Esophagus muscularis mucosa (tissue), 4 donors: Measurements from ENCODE around the gene SLC4A3. TPM values are rescaled to one million over a fixed set of nuclear protein-coding genes. Genes with fewer than 3 reads are reported as not detected.

Source experiments
- DNase-seq: peaks from one replicate; pipeline ENCODE4 v3.0.0-alpha.2; 2017; ENCODE audit errors: extremely low spot score
- H3K27ac ChIP-seq, 4 donors: fragments of 200-600 bp; sonication (generic); replicated peaks in 1 of 4; 1 replicate in 3 of 4; 2 replicates in 1 of 4; pipeline ENCODE4 v1.5.1; 2016 to 2019; ENCODE audit warnings: mild to moderate bottlenecking in 1 of 4
- H3K27me3 ChIP-seq, 4 donors: fragments of 200-600 bp; sonication (generic); one replicate each; pipeline versions ENCODE4 v1.5.1 to v1.6.0; 2016 to 2019
- H3K36me3 ChIP-seq, 4 donors: fragments of 200-600 bp; sonication (generic); one replicate each; pipeline ENCODE4 v1.5.1; 2016 to 2019
- H3K4me1 ChIP-seq, 4 donors: fragments of 200-600 bp; sonication (generic); one replicate each; pipeline ENCODE4 v1.5.1; 2016 to 2019
- H3K4me3 ChIP-seq, 4 donors: fragments of 200-600 bp; sonication (generic); 1 replicate in 2 of 4; 2 replicates in 2 of 4; pipeline ENCODE4 v1.5.1; 2016 to 2019; ENCODE audit warnings: mild to moderate bottlenecking in 4 of 4, moderate library complexity in 1 of 4
- H3K9me3 ChIP-seq, 4 donors: fragments of 200-600 bp; sonication (generic); 1 replicate in 3 of 4; 2 replicates in 1 of 4; pipeline ENCODE4 v1.5.1; 2016 to 2019
- CTCF ChIP-seq, 3 experiments: fragments of 200-600 bp in 2 of 3; fragments of 450-650 bp in 1 of 3; sonication (generic) in 2 of 3; IDR thresholded peaks; one replicate each; pipeline ENCODE4 v1.5.1; 2017 to 2019; ENCODE audit warnings: antibody characterized with exemption in 3 of 3, mild to moderate bottlenecking in 2 of 3, moderate library complexity in 1 of 3
- EP300 ChIP-seq: sonication (generic); formaldehyde crosslinking; IDR thresholded peaks from one replicate; pipeline ENCODE4 v1.6.1; 2017; ENCODE audit warnings: antibody characterized with exemption
- POLR2A ChIP-seq: fragments of 450-650 bp; IDR thresholded peaks from one replicate; pipeline ENCODE4 v1.6.1; 2017; ENCODE audit warnings: antibody characterized with exemption, moderate library complexity, mild to moderate bottlenecking, low read depth
- POLR2AphosphoS5 ChIP-seq, 2 donors: sonication (generic); formaldehyde crosslinking; IDR thresholded peaks; one replicate each; pipeline ENCODE4 v1.6.1; 2017; ENCODE audit warnings: antibody characterized with exemption in 2 of 2
- WGBS: methylation state at CpG from one replicate; pipeline ENCODE4 v1.1.5; 2018; 5-methylcytosine and 5-hydroxymethylcytosine counted together
- intact Hi-C: fragments of 100-400 bp; cut with DNase I; formaldehyde crosslinking; loops from one replicate; pipeline ENCODE4 v1.15.1; 2023
- total RNA-seq, 4 donors: library from RNA; depleted of rRNA; stranded (reverse); fragments of >200 nt; gene quantifications; one replicate each; pipeline versions ENCODE4 v1.1.0 to v1.2.1, GENCODE V29; 2016

Gene SLC4A3
- total RNA-seq, 4 donors from 2014 or later, result 15.0 to 30.4 (median 20.5) TPM

DNA sequence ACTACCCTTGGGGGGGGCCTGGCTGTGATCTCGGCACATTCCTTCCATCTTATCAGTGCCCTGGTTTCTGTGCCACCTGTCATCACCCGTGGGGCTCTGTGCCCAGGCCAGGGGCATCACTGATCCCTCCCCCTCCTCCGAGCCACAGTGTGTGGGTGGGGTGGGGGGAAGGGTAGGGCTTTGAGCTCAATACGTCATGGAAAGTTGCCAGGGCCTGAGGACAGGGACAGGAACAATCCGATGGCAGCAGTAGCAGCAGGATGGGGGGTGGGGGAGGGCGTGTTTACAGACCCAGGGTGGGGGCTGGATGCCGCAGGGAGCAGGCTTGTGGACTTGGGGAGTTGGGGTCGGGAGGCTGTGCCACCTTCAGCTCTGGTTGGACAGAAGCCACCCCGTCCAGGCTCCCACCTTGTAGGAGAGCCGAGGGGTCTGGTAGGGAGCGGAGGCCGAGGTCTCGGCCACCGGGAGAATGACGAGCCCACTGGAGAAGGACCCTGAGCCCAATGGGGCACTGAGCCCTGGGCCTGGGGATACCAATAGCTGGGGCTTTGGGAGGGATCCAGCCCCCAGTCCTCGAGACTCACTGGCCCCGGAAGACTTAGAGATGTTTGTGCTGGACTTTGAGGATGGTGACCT, 3.5 kb downstream of the SLC4A3 start:
- WGBS, result 79% methylated on average over 8 of the region's 17 CpGs
- TF ChIP-seq CTCF (IDR thresholded peaks at IDR 0.05), result no peak
- TF ChIP-seq POLR2AphosphoS5 (IDR thresholded peaks at IDR 0.05), result no peak
- no peaks in the 10 kb centered on the region for H3K9me3 ChIP-seq
- no peak for DNase-seq
- peaks cover 0 to 16% (median 0%) of the 10 kb centered on the region in 4 donors for H3K27me3 ChIP-seq
- H3K4me3 ChIP-seq, result no peak overlapping the region
- peaks cover 4 to 21% (median 18%) of the 10 kb centered on the region in 4 donors for H3K4me1 ChIP-seq
- H3K36me3 ChIP-seq, result peaks cover 0 to 38% (median 34%) of the 10 kb centered on the region in 4 donors
- no peak overlapping the region for H3K27ac ChIP-seq
- intact Hi-C loops, result no loop called here

DNA sequence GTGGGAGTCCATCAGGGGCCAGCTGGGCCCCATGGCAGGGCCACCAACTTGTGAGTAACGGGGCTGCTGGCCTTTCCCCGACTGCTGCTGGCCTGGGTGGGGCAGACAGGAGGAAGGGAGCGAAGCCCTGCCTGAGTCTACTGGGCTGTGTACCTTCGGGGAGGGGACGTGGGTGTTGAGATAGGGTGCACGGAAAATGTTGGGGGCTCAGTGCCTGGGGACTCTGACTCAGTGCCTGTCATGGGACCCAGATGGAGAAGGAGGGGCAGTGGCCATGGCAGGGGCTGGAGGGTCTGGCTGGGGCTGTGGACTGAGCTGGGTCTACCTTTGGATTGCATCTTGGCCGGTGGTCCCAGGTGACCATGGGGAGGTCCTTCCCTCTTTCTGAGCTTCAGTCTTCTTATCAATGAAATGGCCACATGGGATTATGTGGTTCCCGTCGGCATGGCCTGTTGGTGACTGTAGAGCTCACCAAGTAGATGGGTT, 4.0 kb downstream of the SLC4A3 start:
- no peak for DNase-seq

GRCh38 chr2:219631904-219632759, 4.7 kb downstream of the SLC4A3 start:
- intact Hi-C loops, result no loop called here
- Histone ChIP-seq H3K36me3 (peaks cover 0 to 41% (median 36%) of the 10 kb centered on the region in 4 donors), H3K4me1 (peaks cover 7 to 17% (median 14%) of the 10 kb centered on the region in 4 donors), H3K4me3 (no peak overlapping the region), H3K27me3 (peaks cover 0 to 16% (median 0%) of the 10 kb centered on the region in 4 donors), H3K27ac (no peak overlapping the region), H3K9me3 (no peaks in the 10 kb centered on the region)
- TF ChIP-seq POLR2AphosphoS5 (IDR thresholded peaks at IDR 0.05) (no peak), POLR2A (no peak), EP300 (no peak), CTCF (IDR thresholded peaks at IDR 0.05) (no peak)
- no peak for DNase-seq
- 85% methylated on average over 17 of the region's 34 CpGs for WGBS

More for the DNA sequence above, 4.0 kb downstream of the SLC4A3 start:
- H3K4me1 ChIP-seq, result peaks cover 4 to 21% (median 18%) of the 10 kb centered on the region in 4 donors
- intact Hi-C loops, result no loop called here
- TF ChIP-seq EP300 (no peak), CTCF (IDR thresholded peaks at IDR 0.05) (no peak), POLR2AphosphoS5 (IDR thresholded peaks at IDR 0.05) (no peak), POLR2A (no peak)
- peaks cover 0 to 16% (median 0%) of the 10 kb centered on the region in 4 donors for H3K27me3 ChIP-seq
- H3K36me3 ChIP-seq, result peaks cover 0 to 38% (median 36%) of the 10 kb centered on the region in 4 donors
- WGBS, result 95% methylated on average over 7 of the region's 9 CpGs
- no peak overlapping the region for H3K4me3 ChIP-seq
- no peaks in the 10 kb centered on the region for H3K9me3 ChIP-seq
- H3K27ac ChIP-seq, result no peak overlapping the region

GRCh38 chr2:219632760-219633105, 5.3 kb downstream of the SLC4A3 start:
- peaks cover 0 to 47% (median 40%) of the 10 kb centered on the region in 4 donors for H3K36me3 ChIP-seq

More at GRCh38 chr2:219632760-219633105, 5.3 kb downstream of the SLC4A3 start:
- H3K4me3 ChIP-seq, result no peak overlapping the region
- no peak overlapping the region for H3K27ac ChIP-seq
- TF ChIP-seq EP300 (no peak), POLR2AphosphoS5 (IDR thresholded peaks at IDR 0.05) (no peak), CTCF (IDR thresholded peaks at IDR 0.05) (no peak), POLR2A (no peak)
- no peak for DNase-seq
- peaks cover 0 to 14% (median 0%) of the 10 kb centered on the region in 4 donors for H3K27me3 ChIP-seq
- H3K4me1 ChIP-seq, result peaks cover 7 to 13% (median 11%) of the 10 kb centered on the region in 4 donors
- 80% methylated on average over 2 of the region's 8 CpGs for WGBS
- intact Hi-C loops, result no loop called here
- no peaks in the 10 kb centered on the region for H3K9me3 ChIP-seq
